Suppressor macrophage treated with lipopolysaccharide for 4 hours (primary cell): ENCODE data around the gene GNAI3.

Source experiments
- DNase-seq: peaks from one replicate; pipeline ENCODE4 v3.0.0-alpha.2; 2020

Gene GNAI3

DNA sequence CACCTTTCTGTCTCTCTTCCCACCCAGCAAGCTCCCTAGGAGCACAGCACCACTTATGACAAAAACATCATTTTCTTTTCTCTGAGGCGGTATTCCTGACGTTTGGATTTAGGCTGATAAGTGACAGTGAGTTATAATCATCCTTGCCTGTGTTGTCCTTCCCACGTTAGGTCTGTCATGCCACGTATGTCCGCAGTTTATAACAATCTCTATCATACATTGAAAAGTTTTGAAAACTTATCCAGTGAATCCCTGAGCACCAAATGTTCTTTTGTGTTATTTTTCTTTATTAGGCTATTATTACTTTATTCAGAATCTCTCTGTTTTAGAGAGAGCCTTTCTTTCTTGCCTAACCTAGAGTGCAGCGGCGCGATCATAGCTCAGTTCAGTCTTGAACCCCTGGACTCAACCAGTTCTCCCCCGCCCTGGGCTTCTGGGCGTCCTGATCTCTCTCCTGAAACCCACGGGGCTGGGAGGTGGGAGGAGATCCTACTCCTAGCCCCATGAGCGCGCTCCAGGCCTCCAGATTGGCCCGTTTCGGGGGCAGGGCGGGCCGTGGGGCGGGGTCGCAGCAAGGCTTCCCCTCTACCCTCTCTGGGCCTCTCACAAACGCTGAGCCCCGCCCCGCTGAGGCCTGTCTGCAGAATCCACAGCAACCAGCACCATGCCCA lies 119.2 kb downstream of the GNAI3 start, which contains the start of gene GSTM2:
GSTM2 (plus strand) TSS at position 606 of the 671 bp plus-strand sequence; CDS start at position 665, 59 bp downstream.
- peak; percentile 65 for DNase-seq
